K562 (cell line): ENCODE results near the gene HOXB3. TPM values are rescaled to one million over a fixed set of nuclear protein-coding genes. Genes with fewer than 3 reads are reported as not detected.
A peak's percentile ranks its signal among the peaks of the same experiment; 100 is the strongest.

ENCODE experiments used
- ASH1L ChIP-seq: fragments of 450-650 bp; IDR thresholded peaks from 2 replicates; pipeline ENCODE4 v1.6.1; 2018; ENCODE audit warnings: borderline replicate concordance, mild to moderate bottlenecking, low read depth; ENCODE audit not compliant: partially characterized antibody
- BMI1 ChIP-seq: fragments of 150-350 bp; IDR thresholded peaks from 2 replicates; pipeline ENCODE4 v1.6.1; 2014; ENCODE audit warnings: low read length
- CBX3 ChIP-seq, 2 experiments: IDR thresholded peaks; 1 replicate in 1 of 2; 2 replicates in 1 of 2; pipeline ENCODE4 v1.6.1; 2012; ENCODE audit warnings: inconsistent platforms in 2 of 2, low read length in 2 of 2, borderline replicate concordance in 1 of 2, control low read depth in 1 of 2
- DACH1 ChIP-seq: fragments of 450-650 bp; IDR thresholded peaks from 2 replicates; pipeline ENCODE4 v1.6.1; 2018; ENCODE audit not compliant: partially characterized antibody
- EHMT2 ChIP-seq: fragments of 450-650 bp; IDR thresholded peaks from 2 replicates; pipeline ENCODE4 v1.6.1; 2018; ENCODE audit warnings: antibody characterized with exemption
- ELK1 ChIP-seq: sonication (generic); formaldehyde crosslinking; IDR thresholded peaks from 2 replicates; pipeline ENCODE4 v1.8.1; 2022; ENCODE audit warnings: missing genetic modification reagents
- MNT ChIP-seq, 2 experiments: fragments of 450-650 bp; conservative IDR thresholded peaks; 2 replicates each; pipeline ENCODE4 v1.6.1; 2017; ENCODE audit warnings: mild to moderate bottlenecking in 2 of 2, moderate library complexity in 2 of 2
- NUFIP1 ChIP-seq: fragments of 450-650 bp; IDR thresholded peaks from 2 replicates; pipeline ENCODE4 v1.6.1; 2018; ENCODE audit not compliant: partially characterized antibody
- PBX2 ChIP-seq, 2 experiments: IDR thresholded peaks in 1 of 2; conservative IDR thresholded peaks in 1 of 2; 2 replicates each; pipeline ENCODE4 v1.6.1; 2016; ENCODE audit warnings: low read depth in 2 of 2, mild to moderate bottlenecking in 1 of 2, missing compliant biosample characterization in 1 of 2, missing genetic modification characterization in 1 of 2, moderate library complexity in 1 of 2
- RBM17 ChIP-seq: fragments of 200-400 bp; formaldehyde crosslinking; IDR thresholded peaks from 2 replicates; pipeline ENCODE4 v1.6.1; 2017; ENCODE audit warnings: low read depth, mild to moderate bottlenecking, low read length, borderline replicate concordance
- TEAD4 ChIP-seq, 2 experiments: sonication (generic) in 1 of 2; formaldehyde crosslinking in 1 of 2; IDR thresholded peaks; 2 replicates each; pipeline versions ENCODE4 v1.6.1 to v1.8.0; 2012 to 2022; ENCODE audit warnings: borderline replicate concordance in 1 of 2, inconsistent platforms in 1 of 2, low read length in 1 of 2, mild to moderate bottlenecking in 1 of 2, missing genetic modification reagents in 1 of 2
- XRCC4 ChIP-seq: IDR thresholded peaks from one replicate; pipeline ENCODE4 v1.6.1; 2011; ENCODE audit not compliant: insufficient read depth, insufficient read length; ENCODE audit errors: extremely low read depth
- polyA plus RNA-seq, 8 experiments: library from polyadenylated mRNA; depleted of rRNA in 4 of 8; stranded (reverse) in 5 of 8; unstranded in 3 of 8; fragments of >200 nt; fragmentation: Nextera tagmentation in 2 of 8; fragmentation: Illumina TruSeq in 1 of 8; extraction: Ambion mirVana in 2 of 8; extraction: Trizol in 1 of 8; gene quantifications; 2 replicates each; pipeline versions ENCODE4 v1.2.1 to v1.2.3, GENCODE V29; 2011 to 2014; ENCODE audit warnings: inconsistent platforms in 1 of 8, missing spikeins in 1 of 8
- total RNA-seq, 7 experiments: library from RNA; depleted of rRNA in 6 of 7; stranded (reverse); fragments of >200 nt in 6 of 7; fragmentation: Illumina TruSeq in 2 of 7; extraction: Trizol in 2 of 7; gene quantifications; 2 replicates each; pipeline versions ENCODE4 v1.2.1 to v1.2.3, GENCODE V29; 2011 to 2021; ENCODE audit warnings: low replicate concordance in 1 of 7
- TF ChIP-seq, protein P1 (sequence below), 2 experiments: IDR thresholded peaks; 2 replicates each; pipeline ENCODE4 v1.6.1; 2012; ENCODE audit warnings: improper control_type of control experiment in 2 of 2, low read depth in 2 of 2, low read length in 2 of 2, borderline replicate concordance in 1 of 2

Gene HOXB3
- total and polyA plus RNA-seq, 9 of the 15 experiments (the other 6 are each of a cell fraction or from before 2014, with no cell fraction given), result 2.4 to 41.3 (median 20.2) TPM

DNA sequence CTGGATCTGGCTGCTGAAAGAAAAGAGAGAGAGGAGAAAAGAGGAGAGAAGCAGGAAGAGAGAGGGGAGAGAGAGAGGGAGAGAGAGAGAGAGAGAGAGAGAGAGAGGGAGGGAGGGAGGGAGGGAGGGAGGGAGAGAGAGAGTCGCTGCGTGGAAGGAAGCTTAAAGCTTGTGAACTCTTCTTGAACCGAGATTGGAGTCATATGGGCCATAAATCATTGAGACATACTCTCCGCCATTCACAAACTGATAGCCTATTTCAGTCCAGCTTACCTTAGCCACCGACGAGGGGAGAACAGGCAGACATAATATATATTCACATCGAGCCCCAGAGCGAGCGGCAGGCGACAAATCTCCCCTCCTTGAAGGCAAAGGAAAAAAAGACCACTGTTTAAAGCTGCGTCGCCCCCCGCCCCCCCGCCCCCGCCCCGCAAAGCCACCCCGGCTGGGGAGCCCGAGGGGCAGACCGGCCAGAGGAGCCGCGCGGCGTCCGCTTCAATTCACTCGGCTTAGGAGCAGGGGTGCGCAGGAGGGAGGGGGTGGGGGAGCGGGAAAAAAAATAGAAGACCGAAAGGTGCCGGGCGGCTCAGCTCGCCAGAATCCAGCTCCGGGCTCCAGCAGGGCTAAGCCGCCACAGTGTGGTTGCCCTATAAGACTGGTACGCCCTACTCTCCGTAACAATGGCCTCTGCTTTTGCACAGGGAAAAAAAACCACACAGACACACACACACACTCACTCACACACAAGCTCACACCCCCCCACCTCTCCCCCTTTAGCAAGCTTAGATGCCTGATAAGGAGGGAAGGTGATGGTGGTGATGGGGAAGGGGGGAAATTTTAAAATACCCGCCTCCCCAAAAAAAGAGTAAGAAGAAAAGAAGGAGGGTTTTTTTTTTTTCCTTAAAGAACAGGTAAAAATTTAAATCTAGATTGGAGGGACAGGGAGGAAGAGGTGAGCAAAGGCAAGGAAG, 34.5 kb downstream of the HOXB3 start (continued):
- TF ChIP-seq PBX2 (CRISPR knock-in tag; IDR thresholded peaks at IDR 0.05; ENCODE audit: low read depth), result peak; percentile 84
- TF ChIP-seq PBX2 (tag; conservative IDR thresholded peaks at IDR 0.05; ENCODE audit: low read depth), result peak; percentile 98
- no peak for TF ChIP-seq ELK1
- no peak for TF ChIP-seq ASH1L
- no peak for TF ChIP-seq NUFIP1
- no peak for TF ChIP-seq BMI1
- 0 out of 4 replicates have a peak, but pooled peaks of 1 of the 2 experiments have one; percentile 35 for TF ChIP-seq MNT (conservative IDR thresholded peaks at IDR 0.05)
- no peak for TF ChIP-seq XRCC4
- peak in 1 of 2 experiments; percentile 60; a peak in 1 of 3 replicates for TF ChIP-seq CBX3 (IDR thresholded peaks at IDR 0.05; ENCODE audit: borderline replicate concordance in 1 of 2, low read length in 2 of 2)
- TF ChIP-seq EHMT2, result peak; percentile 55; the same call in 1 of the 2 replicates
- no peak for TF ChIP-seq RBM17
- TF ChIP-seq DACH1, result peak; percentile 47
- peak; percentile 68 for TF ChIP-seq TEAD4 (IDR thresholded peaks at IDR 0.05; ENCODE audit: low read length)
- TF ChIP-seq TEAD4 (CRISPR knock-in tag; IDR thresholded peaks at IDR 0.05; ENCODE audit: borderline replicate concordance), result no peak
- TF ChIP-seq, protein P1, sequence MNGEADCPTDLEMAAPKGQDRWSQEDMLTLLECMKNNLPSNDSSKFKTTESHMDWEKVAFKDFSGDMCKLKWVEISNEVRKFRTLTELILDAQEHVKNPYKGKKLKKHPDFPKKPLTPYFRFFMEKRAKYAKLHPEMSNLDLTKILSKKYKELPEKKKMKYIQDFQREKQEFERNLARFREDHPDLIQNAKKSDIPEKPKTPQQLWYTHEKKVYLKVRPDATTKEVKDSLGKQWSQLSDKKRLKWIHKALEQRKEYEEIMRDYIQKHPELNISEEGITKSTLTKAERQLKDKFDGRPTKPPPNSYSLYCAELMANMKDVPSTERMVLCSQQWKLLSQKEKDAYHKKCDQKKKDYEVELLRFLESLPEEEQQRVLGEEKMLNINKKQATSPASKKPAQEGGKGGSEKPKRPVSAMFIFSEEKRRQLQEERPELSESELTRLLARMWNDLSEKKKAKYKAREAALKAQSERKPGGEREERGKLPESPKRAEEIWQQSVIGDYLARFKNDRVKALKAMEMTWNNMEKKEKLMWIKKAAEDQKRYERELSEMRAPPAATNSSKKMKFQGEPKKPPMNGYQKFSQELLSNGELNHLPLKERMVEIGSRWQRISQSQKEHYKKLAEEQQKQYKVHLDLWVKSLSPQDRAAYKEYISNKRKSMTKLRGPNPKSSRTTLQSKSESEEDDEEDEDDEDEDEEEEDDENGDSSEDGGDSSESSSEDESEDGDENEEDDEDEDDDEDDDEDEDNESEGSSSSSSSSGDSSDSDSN (IDR thresholded peaks at IDR 0.05; ENCODE audit: borderline replicate concordance in 1 of 2, low read depth in 2 of 2, low read length in 2 of 2), result no peak
